Stimulated activated effector memory CD8-positive, alpha-beta T cell treated with anti-CD3 and anti-CD28 coated beads, Interleukin-12 subunit alpha, Interleukin-12 subunit beta, amount 100 ng/mL, for 72 hours (primary cell): ENCODE results near the gene SLC39A5.

Experiments
- ATAC-seq: fragments of 150-1000 bp; cut with Tn5 transposase; 2 replicates; pipeline ENCODE4 v1.10.0; 2021
- DNase-seq, 2 donors: peaks; one replicate each; pipeline ENCODE4 v3.0.0; 2021 to 2022; ENCODE audit warnings: low spot score in 2 of 2
- H3K27ac Mint-ChIP-seq: one replicate; pipeline ENCODE4 v1.8.0; 2022; ENCODE audit warnings: mild to moderate bottlenecking, mixed read lengths
- H3K36me3 Mint-ChIP-seq: one replicate; pipeline ENCODE4 v1.8.0; 2022; ENCODE audit warnings: mild to moderate bottlenecking, mixed read lengths
- H3K4me1 Mint-ChIP-seq: one replicate; pipeline ENCODE4 v1.8.0; 2022; ENCODE audit warnings: mixed read lengths
- H3K4me3 Mint-ChIP-seq: one replicate; pipeline ENCODE4 v1.8.0; 2022; ENCODE audit warnings: mild to moderate bottlenecking, mixed read lengths
- H3K9me3 Mint-ChIP-seq: one replicate; pipeline ENCODE4 v1.8.0; 2022; ENCODE audit warnings: mixed read lengths

SLC39A5 gene

GRCh38 chr12:56202838-56203237, 27.0 kb upstream of the SLC39A5 start:
- Mint-ChIP-seq H3K36me3 (peaks cover 38% of the 10 kb centered on the region), H3K4me3 (no peak overlapping the region), H3K27ac (peak overlapping the region; percentile 38), H3K9me3 (no peaks in the 10 kb centered on the region), H3K4me1 (no peaks in the 10 kb centered on the region)
- no peak for ATAC-seq
- no peak for DNase-seq

- DNase-seq (no peak), ATAC-seq (no peak)
- Mint-ChIP-seq H3K9me3 (no peaks in the 10 kb centered on the region), H3K4me1 (no peaks in the 10 kb centered on the region), H3K36me3 (peaks cover 52% of the 10 kb centered on the region), H3K27ac (no peak overlapping the region), H3K4me3 (no peak overlapping the region)
Measured at GRCh38 chr12:56204275-56204674, 25.6 kb upstream of the SLC39A5 start.

GRCh38 chr12:56205445-56205844, 24.4 kb upstream of the SLC39A5 start:
- no peak for DNase-seq
- ATAC-seq: no peak
- no peak overlapping the region for H3K4me3 Mint-ChIP-seq
- no peaks in the 10 kb centered on the region for H3K9me3 Mint-ChIP-seq
- no peaks in the 10 kb centered on the region for H3K4me1 Mint-ChIP-seq
- peaks cover 64% of the 10 kb centered on the region for H3K36me3 Mint-ChIP-seq
- H3K27ac Mint-ChIP-seq: no peak overlapping the region

- no peaks in the 10 kb centered on the region for H3K4me1 Mint-ChIP-seq
- H3K27ac Mint-ChIP-seq: no peak overlapping the region
- no peaks in the 10 kb centered on the region for H3K9me3 Mint-ChIP-seq
- H3K36me3 Mint-ChIP-seq: peaks cover 76% of the 10 kb centered on the region
- ATAC-seq (peak; percentile 73), DNase-seq (no peak)
- H3K4me3 Mint-ChIP-seq: no peak overlapping the region
Measured at GRCh38 chr12:56206452-56207166, 23.2 kb upstream of the SLC39A5 start.

GRCh38 chr12:56208006-56208405, 21.8 kb upstream of the SLC39A5 start:
- Mint-ChIP-seq H3K4me1 (no peaks in the 10 kb centered on the region), H3K9me3 (no peaks in the 10 kb centered on the region), H3K27ac (no peak overlapping the region), H3K4me3 (no peak overlapping the region), H3K36me3 (peaks cover 90% of the 10 kb centered on the region)
- DNase-seq: no peak
- ATAC-seq: no peak

- no peak overlapping the region for H3K4me3 Mint-ChIP-seq
- no peak for DNase-seq
- H3K36me3 Mint-ChIP-seq: peaks cover 99% of the 10 kb centered on the region
- H3K4me1 Mint-ChIP-seq: peaks cover 6% of the 10 kb centered on the region
- ATAC-seq: peak; percentile 95
- no peak overlapping the region for H3K27ac Mint-ChIP-seq
- no peaks in the 10 kb centered on the region for H3K9me3 Mint-ChIP-seq
Measured at GRCh38 chr12:56212361-56212760, 17.5 kb upstream of the SLC39A5 start.

- H3K9me3 Mint-ChIP-seq: no peaks in the 10 kb centered on the region
- DNase-seq (no peak), ATAC-seq (no peak)
- peaks cover 84% of the 10 kb centered on the region for H3K36me3 Mint-ChIP-seq
- no peak overlapping the region for H3K27ac Mint-ChIP-seq
- H3K4me3 Mint-ChIP-seq: no peak overlapping the region
- H3K4me1 Mint-ChIP-seq: peaks cover 6% of the 10 kb centered on the region
Measured at GRCh38 chr12:56213878-56214277, 16.0 kb upstream of the SLC39A5 start.

GRCh38 chr12:56216461-56216860, 13.4 kb upstream of the SLC39A5 start:
- ATAC-seq (no peak), DNase-seq (no peak)
- peak overlapping the region; percentile 44 for H3K27ac Mint-ChIP-seq
- H3K9me3 Mint-ChIP-seq: no peaks in the 10 kb centered on the region
- H3K4me3 Mint-ChIP-seq: no peak overlapping the region
- peaks cover 18% of the 10 kb centered on the region for H3K4me1 Mint-ChIP-seq
- H3K36me3 Mint-ChIP-seq: peaks cover 62% of the 10 kb centered on the region

- ATAC-seq (no peak), DNase-seq (no peak)
- Mint-ChIP-seq H3K27ac (no peak overlapping the region), H3K9me3 (no peaks in the 10 kb centered on the region), H3K4me3 (no peak overlapping the region), H3K36me3 (peaks cover 38% of the 10 kb centered on the region), H3K4me1 (peaks cover 38% of the 10 kb centered on the region)
Measured at GRCh38 chr12:56219840-56220239, 10.0 kb upstream of the SLC39A5 start.

- Mint-ChIP-seq H3K27ac (peak overlapping the region; percentile 99), H3K4me3 (peak overlapping the region; percentile 100), H3K36me3 (peaks cover 37% of the 10 kb centered on the region), H3K9me3 (no peaks in the 10 kb centered on the region), H3K4me1 (peaks cover 46% of the 10 kb centered on the region)
- DNase-seq (no peak), ATAC-seq (no peak)
Measured at GRCh38 chr12:56220611-56221231, 9.1 kb upstream of the SLC39A5 start.

GRCh38 chr12:56221232-56221756, 8.6 kb upstream of the SLC39A5 start:
- ATAC-seq: peak; percentile 31
- H3K27ac Mint-ChIP-seq: peak overlapping the region; percentile 99
- no peaks in the 10 kb centered on the region for H3K9me3 Mint-ChIP-seq
- peak overlapping the region; percentile 100 for H3K4me3 Mint-ChIP-seq
- peaks cover 47% of the 10 kb centered on the region for H3K4me1 Mint-ChIP-seq
- H3K36me3 Mint-ChIP-seq: peaks cover 37% of the 10 kb centered on the region
- DNase-seq: no peak

GRCh38 chr12:56221757-56222530, 7.9 kb upstream of the SLC39A5 start, which contains the start of gene RNF41:
Gene RNF41 (minus strand): TSS chr12:56221922. CDS start chr12:56214047, 7,875 bp downstream.
- Mint-ChIP-seq H3K9me3 (no peaks in the 10 kb centered on the region), H3K4me1 (peaks cover 41% of the 10 kb centered on the region), H3K27ac (peak within 1 kb of the TSS; percentile 99), H3K4me3 (peak within 1 kb of the TSS; percentile 100), H3K36me3 (peaks cover 37% of the 10 kb centered on the region)
- DNase-seq (peak; percentile 85 to 97), ATAC-seq (peak; percentile 91)

GRCh38 chr12:56222531-56222895, 7.3 kb upstream of the SLC39A5 start:
- Mint-ChIP-seq H3K36me3 (peaks cover 40% of the 10 kb centered on the region), H3K27ac (peak overlapping the region; percentile 99), H3K9me3 (no peaks in the 10 kb centered on the region), H3K4me1 (peaks cover 41% of the 10 kb centered on the region), H3K4me3 (peak overlapping the region; percentile 100)
- no peak for DNase-seq
- no peak for ATAC-seq

- Mint-ChIP-seq H3K36me3 (peaks cover 46% of the 10 kb centered on the region), H3K4me3 (peak overlapping the region; percentile 100), H3K27ac (peak overlapping the region; percentile 95), H3K9me3 (no peaks in the 10 kb centered on the region), H3K4me1 (peaks cover 41% of the 10 kb centered on the region)
- ATAC-seq: no peak
- no peak for DNase-seq
Measured at GRCh38 chr12:56223571-56224101, 6.2 kb upstream of the SLC39A5 start.

GRCh38 chr12:56224102-56224701, 5.6 kb upstream of the SLC39A5 start, which contains the start of gene NABP2:
Gene NABP2 (plus strand): TSS chr12:56224342. CDS start chr12:56224857, 515 bp downstream.
- Mint-ChIP-seq H3K36me3 (peaks cover 50% of the 10 kb centered on the region), H3K9me3 (no peaks in the 10 kb centered on the region), H3K4me3 (peak within 1 kb of the TSS; percentile 100), H3K4me1 (peaks cover 41% of the 10 kb centered on the region), H3K27ac (peak within 1 kb of the TSS; percentile 95)
- peak; percentile 90 for ATAC-seq
- DNase-seq: peak; percentile 91 to 97
